GM06990 (cell line): Measurements from ENCODE around the gene PDZRN3.

ENCODE experiments used
- DNase-seq: peaks from one replicate; pipeline ENCODE4 v3.0.0-alpha.2; 2011; ENCODE audit not compliant: insufficient read length; ENCODE audit errors: extremely low read depth
- H3K27me3 ChIP-seq: replicated peaks from 2 replicates; pipeline ENCODE4 v1.6.0; 2011; ENCODE audit warnings: low read length; ENCODE audit not compliant: control insufficient read depth, insufficient read depth
- H3K36me3 ChIP-seq: 2 replicates; pipeline ENCODE4 v1.5.1; 2011; ENCODE audit warnings: low read length; ENCODE audit not compliant: control insufficient read depth, insufficient read depth
- H3K4me3 ChIP-seq: replicated peaks from 2 replicates; pipeline ENCODE4 v1.5.1; 2011; ENCODE audit warnings: low read depth, mild to moderate bottlenecking, control low read depth, low read length
- TF ChIP-seq, protein P1 (sequence below): IDR thresholded peaks from 2 replicates; pipeline ENCODE4 v1.5.1; 2011; ENCODE audit warnings: low read length, control low read depth, mild to moderate bottlenecking, inconsistent platforms; ENCODE audit not compliant: insufficient read depth, poor library complexity, severe bottlenecking

Gene PDZRN3

DNA sequence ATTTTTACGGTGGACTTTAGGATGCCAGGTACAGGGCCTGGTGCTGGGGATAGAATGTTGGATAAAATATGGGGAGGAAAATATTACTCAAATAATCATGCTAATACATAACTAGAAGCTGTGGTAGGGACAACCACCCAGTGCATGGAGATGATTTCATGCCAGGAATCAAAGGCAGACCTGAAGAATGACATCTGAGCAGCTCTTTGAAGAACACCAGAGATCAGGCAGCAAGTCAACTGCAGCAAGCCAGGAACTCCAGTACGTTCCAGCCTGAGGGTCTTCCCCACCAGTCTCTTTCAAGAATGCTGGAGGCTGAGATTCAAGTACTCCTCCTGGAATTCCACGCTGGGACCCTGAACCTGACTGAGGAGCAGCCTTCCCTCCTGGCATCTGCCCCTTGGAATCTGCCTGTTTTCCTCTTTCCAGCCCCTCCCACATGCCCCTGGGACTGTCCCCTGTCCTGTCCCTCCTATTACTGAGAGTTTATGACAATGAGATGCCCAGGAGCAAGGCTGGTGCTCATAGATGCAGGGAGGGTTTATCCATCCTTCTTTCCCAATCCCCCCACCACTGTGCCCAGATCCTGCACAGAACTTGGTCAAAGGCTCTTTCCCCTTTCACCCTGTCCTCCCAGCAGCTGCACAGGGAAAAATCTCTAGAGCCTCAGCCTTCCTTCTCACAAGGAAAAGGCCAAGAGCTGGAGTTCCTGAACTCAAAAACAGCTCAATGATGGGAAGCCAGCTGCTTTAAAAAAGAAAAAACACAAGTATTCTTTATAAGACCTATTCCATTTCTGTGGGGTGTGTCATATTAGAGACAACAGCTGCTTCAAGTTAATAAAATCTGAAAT, 68.0 kb downstream of the PDZRN3 start:
- H3K27me3 ChIP-seq: no peaks in the 10 kb centered on the region; the same call in 1 of the 2 replicates
- no peak overlapping the region for H3K4me3 ChIP-seq
- TF ChIP-seq, protein P1, sequence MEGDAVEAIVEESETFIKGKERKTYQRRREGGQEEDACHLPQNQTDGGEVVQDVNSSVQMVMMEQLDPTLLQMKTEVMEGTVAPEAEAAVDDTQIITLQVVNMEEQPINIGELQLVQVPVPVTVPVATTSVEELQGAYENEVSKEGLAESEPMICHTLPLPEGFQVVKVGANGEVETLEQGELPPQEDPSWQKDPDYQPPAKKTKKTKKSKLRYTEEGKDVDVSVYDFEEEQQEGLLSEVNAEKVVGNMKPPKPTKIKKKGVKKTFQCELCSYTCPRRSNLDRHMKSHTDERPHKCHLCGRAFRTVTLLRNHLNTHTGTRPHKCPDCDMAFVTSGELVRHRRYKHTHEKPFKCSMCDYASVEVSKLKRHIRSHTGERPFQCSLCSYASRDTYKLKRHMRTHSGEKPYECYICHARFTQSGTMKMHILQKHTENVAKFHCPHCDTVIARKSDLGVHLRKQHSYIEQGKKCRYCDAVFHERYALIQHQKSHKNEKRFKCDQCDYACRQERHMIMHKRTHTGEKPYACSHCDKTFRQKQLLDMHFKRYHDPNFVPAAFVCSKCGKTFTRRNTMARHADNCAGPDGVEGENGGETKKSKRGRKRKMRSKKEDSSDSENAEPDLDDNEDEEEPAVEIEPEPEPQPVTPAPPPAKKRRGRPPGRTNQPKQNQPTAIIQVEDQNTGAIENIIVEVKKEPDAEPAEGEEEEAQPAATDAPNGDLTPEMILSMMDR: no peak
- H3K36me3 ChIP-seq: no peaks in the 10 kb centered on the region
- DNase-seq: no peak

DNA sequence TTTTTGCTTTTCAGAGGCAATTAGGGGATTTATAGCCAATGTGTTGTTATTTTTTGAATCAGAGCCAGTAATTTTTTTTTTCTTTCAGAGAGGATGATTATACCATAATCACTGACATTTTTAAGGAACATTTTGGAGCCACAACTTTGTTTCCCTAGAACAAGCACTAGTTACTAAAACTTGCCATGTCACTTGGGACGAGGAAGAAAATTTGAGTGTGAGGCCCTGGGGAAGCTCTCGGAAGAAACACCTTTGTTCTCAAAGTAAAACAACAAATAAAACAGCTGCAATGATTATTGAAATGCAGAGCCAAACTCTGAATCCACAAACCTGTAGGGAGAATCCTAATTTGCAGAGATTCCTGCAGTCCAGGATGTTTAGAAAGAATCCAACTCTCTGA, 69.7 kb downstream of the PDZRN3 start:
- TF ChIP-seq, protein P1: no peak
- no peak for DNase-seq
- Histone ChIP-seq H3K27me3 (no peaks in the 10 kb centered on the region; the same call in 1 of the 2 replicates), H3K36me3 (no peaks in the 10 kb centered on the region), H3K4me3 (no peak overlapping the region)

DNA sequence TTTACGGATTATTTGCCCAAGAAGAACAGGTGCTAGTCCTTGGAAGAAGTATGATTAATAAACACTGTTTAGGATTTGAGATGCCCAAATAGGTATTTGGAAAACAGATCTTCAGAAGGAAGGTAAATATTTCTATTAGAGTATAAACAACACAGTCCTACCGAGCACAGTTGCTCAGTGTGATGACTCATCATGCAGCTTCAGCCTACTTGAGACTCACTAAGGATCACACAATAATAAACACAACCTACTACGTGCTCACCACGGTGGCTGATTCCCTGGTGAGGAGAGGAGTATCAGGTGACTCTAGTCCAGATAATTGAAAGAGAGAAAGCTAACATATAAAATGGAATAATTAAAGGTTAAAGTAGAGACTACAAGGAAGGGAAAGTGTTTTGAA, 72.0 kb downstream of the PDZRN3 start:
- DNase-seq: no peak
- Histone ChIP-seq H3K36me3 (no peaks in the 10 kb centered on the region), H3K27me3 (no peaks in the 10 kb centered on the region; the same call in 1 of the 2 replicates), H3K4me3 (no peak overlapping the region)
- TF ChIP-seq, protein P1: no peak

DNA sequence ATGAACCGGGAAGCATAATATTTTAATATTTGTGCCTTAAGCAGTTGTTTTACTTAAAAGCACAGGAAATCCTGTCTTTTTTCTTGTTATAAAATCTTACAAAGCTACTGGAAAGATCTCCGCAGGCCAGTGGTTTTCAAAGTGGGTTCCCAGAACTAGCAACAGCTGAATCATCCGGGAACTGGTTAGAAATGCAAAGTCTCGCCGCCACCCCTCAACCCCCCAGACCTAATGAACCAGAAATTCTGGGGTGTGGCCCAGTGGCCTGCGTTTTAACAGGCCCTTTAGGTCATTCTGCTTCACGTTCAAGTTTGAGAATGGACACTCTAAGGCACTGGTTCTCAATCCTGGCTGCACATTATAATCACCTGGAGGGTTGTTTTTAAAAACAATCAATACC, 74.7 kb downstream of the PDZRN3 start:
- TF ChIP-seq, protein P1: no peak
- Histone ChIP-seq H3K27me3 (no peaks in the 10 kb centered on the region; the same call in 1 of the 2 replicates), H3K4me3 (no peak overlapping the region), H3K36me3 (no peaks in the 10 kb centered on the region)
- no peak for DNase-seq

DNA sequence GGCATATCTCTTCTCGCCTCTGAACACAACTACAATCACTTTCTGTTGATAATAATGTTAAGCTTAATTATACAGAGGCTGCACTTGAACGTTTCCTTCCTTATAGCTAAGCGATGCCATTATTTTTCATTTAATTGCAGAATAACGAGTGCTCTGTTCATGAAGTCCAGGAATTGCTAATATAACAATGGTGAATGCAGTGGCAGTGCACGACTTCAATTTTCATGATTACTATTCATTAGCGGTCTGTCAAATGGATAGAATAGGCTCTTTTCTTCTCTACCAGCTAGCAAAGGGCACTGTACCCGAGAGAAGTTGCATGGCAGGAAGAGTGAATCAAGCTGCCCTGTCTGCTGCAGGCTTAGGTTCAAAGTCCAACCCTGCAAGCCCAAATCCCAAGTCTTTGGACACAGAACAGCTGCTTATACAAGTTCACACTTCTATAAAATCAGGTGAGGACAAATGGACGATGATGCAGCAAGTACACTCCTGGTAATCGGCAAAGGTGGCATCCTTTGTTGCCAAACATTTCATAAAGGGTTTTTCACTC, 75.6 kb downstream of the PDZRN3 start:
- Histone ChIP-seq H3K4me3 (no peak overlapping the region), H3K36me3 (no peaks in the 10 kb centered on the region), H3K27me3 (no peaks in the 10 kb centered on the region; the same call in 1 of the 2 replicates)
- TF ChIP-seq, protein P1: no peak
- no peak for DNase-seq

DNA sequence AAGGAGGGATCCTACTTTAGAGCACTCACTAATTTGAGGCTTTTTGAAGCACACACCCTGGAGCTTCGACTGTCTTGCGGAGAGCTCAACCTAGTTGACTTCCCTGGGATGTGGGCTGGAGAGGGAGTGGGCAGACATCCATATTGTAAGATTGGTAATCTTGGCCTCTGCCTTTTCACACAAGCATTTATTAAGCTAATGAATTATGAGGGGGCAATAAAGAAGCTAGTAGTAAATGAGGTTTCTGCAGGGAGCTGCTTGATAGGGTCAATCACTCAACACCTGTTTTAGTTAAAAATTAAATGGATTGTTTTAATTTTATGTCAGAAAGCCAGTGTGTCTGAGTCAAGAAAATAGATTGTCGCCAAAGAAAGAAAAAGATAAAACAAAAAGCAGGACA, 76.3 kb downstream of the PDZRN3 start:
- no peak for DNase-seq
- H3K27me3 ChIP-seq: no peaks in the 10 kb centered on the region; the same call in 1 of the 2 replicates
- no peaks in the 10 kb centered on the region for H3K36me3 ChIP-seq
- H3K4me3 ChIP-seq: no peak overlapping the region
- TF ChIP-seq, protein P1: no peak
